IPS-NIHi7 (cell line): ENCODE results near the gene NIN.

Source experiments
- DNase-seq: peaks from one replicate; pipeline ENCODE4 v3.0.0; 2012; ENCODE audit warnings: mixed read lengths; ENCODE audit errors: extremely low spot score

The NIN gene

DNA sequence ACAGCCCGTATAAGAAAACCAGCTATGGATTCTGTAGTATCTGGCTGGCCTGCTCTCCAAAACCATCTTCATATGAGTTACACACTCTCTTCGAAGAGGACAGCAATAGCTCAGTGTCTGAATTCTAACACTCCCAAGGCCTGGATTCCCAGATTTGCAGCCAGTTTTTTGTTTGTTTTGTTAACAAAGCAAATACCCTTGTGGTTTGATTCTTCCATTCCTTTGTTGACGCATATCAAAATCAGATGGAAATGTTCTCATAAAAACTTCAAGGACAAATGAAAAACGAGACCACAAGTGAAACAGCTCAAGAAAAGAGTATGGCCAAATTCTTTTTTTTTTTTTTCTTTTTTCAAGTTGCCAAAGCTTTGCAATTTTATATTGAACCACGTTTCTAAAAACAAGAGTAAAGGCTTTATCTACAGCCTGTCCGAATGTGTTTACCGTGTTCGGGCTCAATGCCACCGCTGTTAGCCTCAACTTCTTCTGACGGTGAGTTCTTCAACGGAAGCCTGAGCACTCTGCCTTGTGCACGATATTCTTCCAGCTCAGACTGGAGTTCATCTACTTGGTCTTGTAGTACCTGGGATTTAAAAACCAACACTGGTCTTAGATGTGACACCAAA lies 67.5 kb downstream of the NIN start:
- DNase-seq = no peak

DNA sequence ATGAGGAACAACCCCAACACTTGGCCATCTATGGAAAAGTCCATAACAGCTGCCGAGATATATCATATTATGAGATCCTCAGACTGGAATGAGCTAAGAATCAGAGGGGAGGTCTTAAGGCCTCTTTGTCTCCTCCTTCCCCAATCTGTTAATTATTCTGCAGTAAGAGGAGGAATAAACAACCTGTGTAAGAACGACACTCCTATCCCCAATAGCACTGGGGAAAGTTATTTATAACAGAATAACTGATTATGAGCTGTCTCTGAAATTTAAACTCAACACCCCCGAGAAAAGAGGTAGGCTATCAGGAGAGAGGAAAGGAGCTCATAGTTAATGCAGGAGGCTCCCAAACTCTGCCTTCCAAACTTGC lies 68.0 kb downstream of the NIN start:
- no peak for DNase-seq

DNA sequence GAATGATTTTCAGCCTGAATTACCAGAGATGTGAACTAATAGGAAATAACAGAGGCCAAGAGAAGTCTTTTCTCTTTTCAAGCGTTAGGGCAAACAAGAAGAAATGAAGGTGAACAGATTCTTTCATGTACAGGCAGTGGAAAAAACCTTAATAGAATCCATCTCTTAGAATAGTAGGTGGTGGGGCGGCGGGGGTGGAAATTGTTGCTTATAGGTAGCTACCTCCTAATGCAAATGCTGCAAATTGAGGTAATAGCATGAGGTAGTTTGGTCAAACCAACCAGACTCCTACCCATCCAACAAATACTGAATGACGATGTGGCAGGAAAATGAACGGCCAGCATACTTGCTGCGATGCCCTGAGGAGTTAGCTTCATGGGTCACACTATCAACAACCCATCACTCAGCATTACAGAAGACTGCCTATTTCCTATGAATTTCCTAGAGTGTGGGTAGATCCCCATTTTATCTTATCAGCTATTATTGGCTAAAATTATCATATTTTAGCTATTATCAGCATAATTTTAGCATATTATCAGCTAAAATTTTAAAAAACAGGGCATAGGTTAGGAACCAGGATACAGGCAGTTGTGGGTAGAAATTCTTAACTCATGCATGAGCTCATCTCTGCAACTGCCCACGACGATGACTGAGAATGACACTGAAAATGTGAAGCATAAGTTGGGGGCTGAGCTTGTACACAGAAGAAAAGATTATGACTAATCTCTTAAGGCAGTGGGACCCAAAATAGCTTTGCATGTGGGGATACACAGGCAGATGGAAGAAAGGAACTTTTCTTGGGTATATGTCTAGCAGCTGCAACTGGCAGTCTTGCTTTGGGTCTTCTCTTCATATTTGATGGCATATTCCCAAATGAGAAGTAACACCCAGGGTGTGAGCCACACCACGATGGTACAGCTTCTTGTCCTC lies 68.7 kb downstream of the NIN start:
- DNase-seq = no peak

DNA sequence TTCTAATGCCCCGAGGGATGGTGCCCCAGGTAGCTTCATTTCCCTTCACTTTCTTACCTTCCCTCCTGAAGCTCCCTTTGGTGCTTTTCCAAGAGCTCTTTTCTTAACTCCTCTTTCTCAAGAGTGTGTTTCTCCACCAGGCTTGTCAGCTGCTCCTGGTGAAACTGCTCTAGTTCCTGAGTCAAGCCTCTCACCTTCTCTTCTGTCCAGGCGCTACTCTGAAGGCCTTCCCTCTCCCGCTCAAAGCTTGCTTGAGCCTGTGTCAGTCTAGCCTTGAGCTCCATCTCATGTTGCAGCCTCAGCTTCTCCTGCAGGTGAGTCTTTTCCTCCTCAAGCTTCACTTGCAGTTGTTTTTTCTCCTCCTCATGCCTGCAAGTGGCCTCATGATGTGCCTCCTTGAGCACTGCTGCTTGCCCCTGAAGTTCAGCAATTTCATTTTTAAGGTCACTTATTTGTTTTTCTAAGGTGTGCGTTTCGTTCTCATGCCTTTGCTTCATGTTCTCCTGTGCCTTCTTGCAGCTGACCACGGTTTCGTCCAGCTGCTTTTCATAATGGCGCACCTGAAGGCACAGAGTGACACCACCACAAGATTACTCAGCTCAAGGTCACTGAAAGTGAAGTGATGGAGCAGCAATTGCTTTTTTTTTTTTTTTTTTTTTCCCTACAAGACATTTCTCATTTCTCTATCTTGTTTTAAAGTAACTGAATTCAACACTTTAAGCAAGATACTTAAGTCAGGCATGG lies 71.0 kb downstream of the NIN start:
- DNase-seq = no peak

DNA sequence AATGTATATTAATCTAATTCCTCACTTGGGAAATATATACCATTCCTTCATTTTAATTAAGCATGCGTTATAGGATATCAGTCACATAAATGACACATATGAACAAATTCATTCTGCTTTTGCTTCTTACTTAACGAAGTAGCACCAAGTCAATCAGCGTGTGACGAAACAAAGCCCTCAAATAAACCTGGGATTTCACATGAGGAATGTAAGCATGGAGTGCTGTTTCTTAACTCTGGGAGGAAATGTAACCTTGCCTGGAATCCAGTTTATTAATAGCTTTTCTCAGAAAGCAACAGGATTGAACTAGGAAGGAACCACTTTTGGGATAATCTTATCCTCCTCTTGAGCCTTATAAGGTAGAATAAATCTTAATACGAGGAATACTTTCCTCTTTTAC lies 72.0 kb downstream of the NIN start:
- no peak for DNase-seq

DNA sequence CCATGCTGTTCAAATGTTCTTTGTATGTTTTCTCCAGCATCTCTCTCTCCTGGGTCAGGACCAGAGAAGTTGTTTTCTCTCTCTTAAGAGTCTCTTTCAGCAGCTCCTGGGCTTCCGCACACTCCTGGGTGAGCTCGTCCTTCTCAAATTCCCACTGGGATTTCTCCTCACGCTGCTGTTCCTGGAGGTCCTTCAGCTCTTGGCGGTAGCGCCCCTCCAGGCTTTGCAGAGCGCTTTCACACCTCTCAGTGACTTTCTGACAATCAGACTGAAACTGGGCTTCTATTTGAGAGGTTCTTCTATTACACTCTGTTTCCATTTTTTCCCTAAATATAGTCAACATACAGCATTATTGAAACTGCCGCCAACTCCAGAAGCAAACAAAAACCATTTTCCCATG lies 72.7 kb downstream of the NIN start:
- no peak for DNase-seq

DNA sequence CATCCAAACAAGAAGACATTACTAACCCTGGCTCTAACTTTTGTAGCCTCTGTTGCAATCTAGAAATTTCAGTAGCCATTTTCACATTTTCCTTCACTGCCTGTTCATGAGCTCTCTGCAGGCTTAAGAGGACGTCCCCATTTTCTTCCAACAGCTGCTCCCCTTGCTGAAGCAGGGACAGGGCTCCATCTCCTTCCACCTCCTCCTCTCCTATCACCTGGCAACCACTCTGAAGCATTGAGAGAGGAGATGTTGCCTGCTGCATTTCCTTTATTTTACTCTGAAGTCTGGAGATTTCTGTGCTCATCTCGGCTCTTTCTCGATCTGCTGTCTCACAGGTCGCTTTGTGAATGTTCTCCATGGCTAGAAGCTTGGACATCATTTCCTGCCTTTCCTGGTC lies 73.3 kb downstream of the NIN start:
- DNase-seq = no peak

DNA sequence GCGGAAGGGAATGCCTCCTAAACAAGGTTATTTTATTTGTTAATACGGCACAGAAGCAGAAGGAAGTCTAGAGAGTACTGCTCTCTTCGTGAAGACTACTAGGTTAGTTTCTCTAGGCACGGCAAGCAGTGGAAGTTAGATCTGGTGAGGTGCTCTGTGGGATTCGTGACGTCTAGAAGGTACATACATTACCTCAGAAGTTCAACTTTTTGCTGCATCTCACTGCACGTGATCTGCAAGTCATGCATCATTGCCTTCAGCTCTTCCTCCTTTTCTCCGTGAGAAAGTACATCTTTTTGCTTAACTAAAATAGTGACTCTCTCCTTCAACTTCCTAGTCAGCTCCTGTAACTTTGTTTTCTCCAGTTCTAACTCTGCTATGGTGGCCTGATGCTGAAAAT lies 74.7 kb downstream of the NIN start:
- no peak for DNase-seq

DNA sequence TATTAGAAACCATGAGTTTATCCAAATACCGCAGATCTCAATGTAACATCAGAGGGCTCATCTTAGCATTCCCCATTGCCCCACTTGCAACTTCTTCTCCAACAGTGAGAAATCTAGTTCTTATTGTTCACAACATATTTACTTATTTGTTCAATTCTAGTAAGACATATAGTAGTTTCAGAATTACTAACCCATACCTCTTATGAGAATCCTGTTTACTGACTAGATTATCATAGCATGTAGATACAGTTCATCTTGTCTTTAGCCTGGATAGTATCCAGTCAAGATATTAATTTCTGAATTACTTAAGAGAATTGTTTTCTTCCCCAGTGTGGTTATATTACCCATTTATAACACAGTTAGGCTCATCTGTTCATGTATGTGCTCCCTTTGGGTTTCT lies 80.6 kb downstream of the NIN start:
- no peak for DNase-seq

DNA sequence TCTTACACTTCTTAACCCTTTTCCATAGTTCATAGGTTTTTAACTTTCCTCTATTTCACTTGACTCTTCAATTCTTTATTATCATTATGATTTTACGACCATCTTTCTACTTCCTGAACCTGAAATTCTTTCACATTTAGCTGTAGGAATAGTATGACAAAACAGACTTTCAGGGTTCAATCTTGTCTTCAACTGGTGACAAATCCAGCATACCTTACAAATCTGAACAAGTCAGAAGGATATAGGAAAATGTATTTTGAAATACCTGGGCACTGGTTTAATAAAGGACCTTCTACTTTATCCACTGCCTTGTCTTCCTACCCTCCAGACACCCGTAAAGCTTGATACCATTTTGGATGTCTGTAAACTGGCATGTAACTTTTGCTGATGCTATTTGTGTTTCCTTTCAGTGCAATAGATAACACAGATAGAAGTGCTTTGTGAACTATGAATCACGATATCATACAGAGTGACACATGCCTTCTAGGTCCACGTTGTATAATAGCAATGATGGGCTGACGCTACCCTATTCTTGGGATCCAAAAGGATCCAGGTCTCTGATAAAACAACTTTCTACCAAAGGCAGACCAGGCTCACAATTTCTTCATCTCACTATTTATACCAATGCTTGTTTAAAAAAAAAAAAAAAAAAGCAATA lies 85.4 kb downstream of the NIN start:
- no peak for DNase-seq

DNA sequence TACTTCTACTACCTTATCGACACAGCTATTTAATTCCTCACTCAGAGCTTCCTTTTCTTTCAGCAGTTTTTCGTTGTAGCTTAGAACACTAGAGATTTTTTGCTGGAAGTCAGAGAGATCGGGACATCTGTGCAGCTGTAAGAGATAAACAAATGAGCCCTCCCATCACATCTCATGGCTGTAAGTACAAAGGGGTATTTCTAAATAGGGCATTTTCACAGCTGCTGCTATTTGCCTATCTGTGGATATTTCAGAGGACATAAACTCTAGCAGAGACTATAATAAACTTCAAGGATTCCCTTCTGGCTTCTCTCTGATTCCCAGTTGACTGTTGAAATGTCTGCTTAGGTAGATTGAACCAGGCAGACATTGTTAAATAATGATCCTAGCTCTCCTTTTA lies 86.7 kb downstream of the NIN start:
- DNase-seq = no peak

DNA sequence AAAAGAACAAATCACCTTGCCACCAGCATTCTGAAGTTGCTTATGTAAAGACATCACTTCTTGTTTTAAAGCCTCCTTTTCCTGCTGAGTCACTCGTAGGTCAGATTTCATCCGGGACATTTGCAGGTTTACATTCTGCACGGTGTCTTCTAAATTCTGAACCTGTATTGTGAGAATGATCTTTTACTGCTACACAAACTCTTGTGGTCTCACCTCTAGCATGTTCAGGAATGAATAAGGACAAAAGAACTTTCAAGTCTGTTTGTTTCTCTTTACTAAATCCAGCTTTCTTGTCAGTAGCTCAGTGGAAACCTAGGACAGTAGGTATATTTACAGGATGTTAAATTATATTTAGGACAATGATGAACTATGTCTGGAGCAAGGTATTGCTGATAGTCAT lies 89.4 kb downstream of the NIN start:
- no peak for DNase-seq

DNA sequence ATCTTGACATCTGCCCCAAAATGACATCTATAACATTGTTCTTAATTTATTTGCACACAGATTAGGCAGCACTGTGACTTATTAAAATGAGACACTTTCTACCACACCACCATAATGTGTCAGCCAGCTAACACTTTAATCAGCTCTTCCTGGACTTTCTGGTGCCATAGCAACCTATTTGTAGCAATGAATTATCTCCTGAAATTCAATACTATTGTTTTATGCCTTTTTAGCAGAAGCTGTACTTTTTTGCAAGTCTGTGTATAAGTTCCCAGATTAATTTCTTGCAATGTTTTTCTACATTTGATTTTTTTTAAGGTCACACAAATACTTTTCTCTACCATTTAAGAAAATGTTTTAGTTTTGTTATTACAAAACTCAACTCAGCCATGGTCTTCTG lies 90.1 kb downstream of the NIN start:
- DNase-seq = no peak

DNA sequence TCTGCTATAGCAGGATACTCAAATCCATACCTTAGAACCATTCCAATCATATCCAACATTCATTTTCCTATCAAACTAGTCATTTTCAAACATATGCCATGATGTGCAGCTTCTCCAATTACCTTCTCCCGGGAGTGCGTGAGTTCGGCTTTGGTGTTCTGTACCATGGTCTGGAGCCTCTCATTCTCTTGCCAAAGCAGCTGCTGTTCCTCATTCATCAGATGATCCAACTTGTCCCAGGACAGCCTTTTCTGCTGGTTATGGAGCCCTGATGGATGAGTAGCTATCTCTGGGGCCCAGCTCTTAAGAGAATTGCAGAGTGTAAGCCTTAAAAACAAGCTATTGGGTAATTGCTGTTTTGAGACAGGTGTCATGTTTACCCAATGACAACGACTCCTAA lies 91.8 kb downstream of the NIN start:
- DNase-seq = no peak

DNA sequence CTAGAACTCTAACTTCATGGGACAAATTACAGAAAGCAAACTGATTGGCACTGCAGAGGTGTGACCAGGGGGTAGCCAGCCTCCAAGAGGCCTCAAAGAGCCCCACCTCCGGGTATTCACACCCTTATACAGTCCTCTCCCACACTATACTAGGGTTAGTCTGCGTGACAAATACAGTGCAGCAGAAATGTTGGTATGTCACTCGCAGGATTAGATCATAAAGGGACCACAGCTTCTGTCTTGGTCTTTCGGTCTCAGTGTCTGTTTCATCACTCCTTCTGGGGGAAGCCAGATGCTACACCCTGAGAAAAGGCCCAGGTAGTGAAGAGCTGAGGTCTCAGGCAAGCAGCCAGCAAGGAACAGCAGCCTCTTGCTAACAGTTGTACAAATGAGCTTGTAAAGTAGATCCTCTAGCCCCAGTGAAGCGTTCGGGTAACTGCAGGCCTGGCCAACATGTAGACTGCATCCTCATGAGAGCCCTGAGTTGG lies 94.0 kb downstream of the NIN start:
- no peak for DNase-seq

DNA sequence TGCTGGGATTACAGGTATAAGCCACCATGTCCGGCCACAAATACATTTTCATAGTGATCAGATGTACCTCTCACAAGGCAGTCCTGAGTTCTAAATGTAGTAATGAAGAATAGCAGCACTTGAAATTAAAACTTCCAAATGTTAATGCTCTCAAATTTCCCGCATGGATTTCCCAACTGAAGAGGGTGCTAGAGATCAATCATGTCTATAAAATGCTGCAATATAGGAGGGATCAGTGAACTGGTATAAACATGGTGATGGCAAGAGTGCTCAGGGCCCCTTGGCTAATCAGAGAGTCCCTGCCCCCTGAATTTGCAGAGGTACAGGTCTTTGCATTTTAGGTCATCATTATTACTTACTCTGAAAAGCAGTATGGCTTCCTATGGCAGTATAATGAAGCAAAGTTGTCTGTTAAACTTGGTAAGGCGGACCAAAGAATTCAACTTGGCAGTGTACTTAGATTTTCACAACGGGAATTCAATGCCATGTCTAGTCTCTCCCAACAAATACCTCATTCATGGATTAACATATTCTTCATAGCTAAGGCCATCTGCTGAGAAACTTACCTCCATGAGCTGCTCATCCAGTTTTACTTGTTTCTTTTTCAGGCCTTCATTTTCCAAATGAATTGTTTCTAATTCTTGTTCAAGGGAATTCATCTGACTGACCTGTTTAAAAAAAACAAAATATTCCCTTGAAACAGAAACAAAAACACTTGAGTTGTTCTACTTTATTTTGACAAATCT lies 95.8 kb downstream of the NIN start:
- no peak for DNase-seq

DNA sequence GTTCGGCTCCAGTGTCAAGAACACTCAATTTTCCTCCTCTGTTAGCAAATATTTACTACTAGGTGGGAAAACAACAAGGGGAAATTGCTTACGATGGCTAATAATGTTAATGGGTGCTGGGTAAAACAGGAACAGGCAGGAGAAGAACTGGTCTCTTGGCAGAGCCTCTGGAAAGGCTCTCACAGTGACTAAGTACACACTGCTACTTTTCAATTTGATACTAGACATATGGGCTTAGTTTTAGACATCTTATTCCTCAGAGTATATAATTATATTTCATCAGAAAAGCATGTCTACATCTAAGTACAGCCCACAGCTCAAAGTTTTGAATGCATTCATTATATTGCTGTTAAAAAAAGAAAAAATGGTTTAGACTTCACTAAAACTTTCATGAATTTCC lies 97.5 kb downstream of the NIN start:
- DNase-seq = no peak

DNA sequence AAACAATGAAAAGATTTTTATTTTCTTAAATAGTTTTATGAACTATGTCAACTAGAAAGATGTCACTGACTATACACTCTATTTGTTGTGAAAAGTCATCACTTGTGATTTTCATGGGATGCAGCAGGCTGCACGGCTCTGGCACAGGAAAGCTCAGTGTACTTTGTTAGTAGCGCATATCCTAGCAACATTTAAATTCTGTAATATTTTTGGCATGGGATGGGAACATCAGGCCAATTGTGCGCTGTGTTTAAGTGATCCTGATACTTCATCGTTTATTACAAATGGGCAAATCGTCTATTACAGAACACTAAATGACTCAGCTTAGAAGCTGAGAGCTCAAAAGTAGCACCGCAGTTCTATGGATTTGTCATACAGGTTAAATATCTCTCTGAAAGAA lies 102.1 kb downstream of the NIN start:
- DNase-seq = no peak

DNA sequence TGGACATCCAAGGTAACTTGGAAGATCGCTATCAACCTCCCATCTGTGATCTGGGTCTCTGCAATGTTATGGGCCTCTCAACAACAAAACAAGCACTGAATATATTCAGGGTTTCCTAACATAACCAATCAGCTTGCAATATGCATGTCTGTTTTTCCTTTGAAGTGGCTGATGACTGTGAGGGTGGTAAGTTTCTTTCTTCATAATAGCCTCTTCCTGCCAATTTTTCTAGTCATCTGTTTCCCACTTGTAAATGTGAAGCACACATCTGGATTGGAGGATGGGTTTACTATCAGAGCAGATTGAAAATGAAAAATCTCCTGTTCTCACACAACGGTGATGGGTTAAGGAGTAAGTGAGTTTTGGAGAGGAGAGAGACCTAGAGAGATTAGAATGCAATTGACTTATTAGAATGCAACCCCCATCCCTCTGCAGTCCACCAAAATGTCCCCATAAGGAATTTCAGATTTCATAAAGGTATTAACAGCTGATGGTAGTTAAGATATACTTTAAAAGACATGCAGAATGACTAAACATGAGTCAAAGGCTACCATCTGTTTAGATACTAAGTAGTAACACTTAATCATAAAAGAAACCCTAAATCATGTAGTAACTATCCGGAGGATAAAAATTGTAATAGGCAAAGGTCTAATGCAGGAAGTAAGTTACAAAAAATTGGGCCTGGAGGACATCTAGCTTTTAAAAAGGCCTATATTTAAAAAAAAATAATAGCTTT lies 104.4 kb downstream of the NIN start:
- no peak for DNase-seq

DNA sequence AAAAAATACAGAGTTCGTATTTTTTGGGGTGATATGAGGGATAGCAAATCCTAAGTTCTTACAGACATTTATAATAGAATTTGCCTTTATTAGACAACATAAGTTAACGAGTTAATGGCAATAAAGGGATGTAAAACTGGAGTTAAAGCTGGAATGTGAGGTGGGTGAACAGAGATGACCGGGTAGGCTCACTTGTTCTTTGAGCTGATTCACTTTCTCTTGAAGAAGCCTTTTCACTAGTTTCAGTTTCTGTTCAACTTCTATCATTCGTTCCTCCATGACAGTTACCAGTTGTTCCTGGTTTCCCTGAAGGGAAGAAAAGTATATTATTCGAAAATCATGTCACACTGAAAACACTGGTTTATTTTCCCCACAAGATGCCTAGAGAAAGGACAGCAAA lies 105.2 kb downstream of the NIN start:
- no peak for DNase-seq
